EH (cell line): Measurements from ENCODE around the gene CTCFL.

ENCODE experiments used
- DNase-seq: peaks from one replicate; pipeline ENCODE4 v3.0.0-alpha.2; 2015; ENCODE audit warnings: low read depth

CTCFL gene

GRCh38 chr20:57524511-57525176 is at the start of gene CTCFL:
TSS of gene CTCFL (minus strand) at chr20:57525140. CDS start at chr20:57524205, 935 bp downstream.
- DNase-seq: no peak

GRCh38 chr20:57573894-57574293 is 49.0 kb upstream of the CTCFL start:
- no peak for DNase-seq

- DNase-seq: no peak
Observed at GRCh38 chr20:57573242-57573641, 48.3 kb upstream of the CTCFL start.

GRCh38 chr20:57571782-57572416 is 47.0 kb upstream of the CTCFL start:
- no peak for DNase-seq

GRCh38 chr20:57570920-57571319 is 46.0 kb upstream of the CTCFL start:
- no peak for DNase-seq

GRCh38 chr20:57570145-57570850 is 45.4 kb upstream of the CTCFL start:
- no peak for DNase-seq

GRCh38 chr20:57568960-57569359 is 44.0 kb upstream of the CTCFL start:
- DNase-seq: no peak

- DNase-seq: no peak
Observed at GRCh38 chr20:57568088-57568896, 43.4 kb upstream of the CTCFL start.

- no peak for DNase-seq
Observed at GRCh38 chr20:57567471-57568079, 42.6 kb upstream of the CTCFL start.

GRCh38 chr20:57566803-57567459 is 42.0 kb upstream of the CTCFL start:
- no peak for DNase-seq

GRCh38 chr20:57566399-57566798 is 41.5 kb upstream of the CTCFL start:
- no peak for DNase-seq

GRCh38 chr20:57564951-57565642 is 40.2 kb upstream of the CTCFL start:
- DNase-seq: no peak

GRCh38 chr20:57564180-57564802 is 39.4 kb upstream of the CTCFL start:
- DNase-seq: no peak

- DNase-seq: no peak
Observed at GRCh38 chr20:57563522-57563921, 38.6 kb upstream of the CTCFL start.

- DNase-seq: no peak
Observed at GRCh38 chr20:57562541-57563465, 37.9 kb upstream of the CTCFL start.

GRCh38 chr20:57561356-57562279 is 36.7 kb upstream of the CTCFL start:
- DNase-seq: no peak

GRCh38 chr20:57560554-57561355 is 35.8 kb upstream of the CTCFL start, which contains the start of gene PCK1:
TSS of gene PCK1 (plus strand) at chr20:57561110. CDS start at chr20:57561412, 302 bp downstream.
- DNase-seq: peak; percentile 11
